KG1 (cell line): ENCODE data around the gene C2CD2.

Source experiments
- DNase-seq: peaks from one replicate; lab custom pipeline; 2025; lab: John Stamatoyannopoulos, UW

C2CD2 gene

GRCh38 chr21:41846033-41846317 is 107.8 kb downstream of the C2CD2 start:
- no peak for DNase-seq

GRCh38 chr21:41845310-41846032 is 108.3 kb downstream of the C2CD2 start:
- DNase-seq, result no peak

- no peak for DNase-seq
Observed at GRCh38 chr21:41843584-41843983, 110.2 kb downstream of the C2CD2 start.

DNA sequence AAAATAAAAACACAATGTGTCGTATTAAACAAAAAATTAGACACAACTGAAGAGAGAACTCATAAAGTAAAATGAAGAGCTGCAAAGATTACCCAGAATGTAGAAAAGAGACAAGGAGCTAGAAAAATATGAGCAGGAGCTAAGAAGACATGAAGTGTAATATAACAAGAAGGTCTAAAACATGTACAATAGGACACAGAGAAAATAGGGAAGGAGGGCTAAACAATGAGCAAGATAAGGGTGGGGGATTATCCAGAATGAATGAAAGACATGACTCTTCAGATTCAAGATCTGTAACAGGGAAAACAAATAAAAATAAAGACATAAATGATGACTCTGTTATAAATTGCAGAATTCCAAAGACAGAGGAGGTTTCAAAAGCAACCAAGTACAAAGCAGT is 112.9 kb downstream of the C2CD2 start:
- no peak for DNase-seq

DNA sequence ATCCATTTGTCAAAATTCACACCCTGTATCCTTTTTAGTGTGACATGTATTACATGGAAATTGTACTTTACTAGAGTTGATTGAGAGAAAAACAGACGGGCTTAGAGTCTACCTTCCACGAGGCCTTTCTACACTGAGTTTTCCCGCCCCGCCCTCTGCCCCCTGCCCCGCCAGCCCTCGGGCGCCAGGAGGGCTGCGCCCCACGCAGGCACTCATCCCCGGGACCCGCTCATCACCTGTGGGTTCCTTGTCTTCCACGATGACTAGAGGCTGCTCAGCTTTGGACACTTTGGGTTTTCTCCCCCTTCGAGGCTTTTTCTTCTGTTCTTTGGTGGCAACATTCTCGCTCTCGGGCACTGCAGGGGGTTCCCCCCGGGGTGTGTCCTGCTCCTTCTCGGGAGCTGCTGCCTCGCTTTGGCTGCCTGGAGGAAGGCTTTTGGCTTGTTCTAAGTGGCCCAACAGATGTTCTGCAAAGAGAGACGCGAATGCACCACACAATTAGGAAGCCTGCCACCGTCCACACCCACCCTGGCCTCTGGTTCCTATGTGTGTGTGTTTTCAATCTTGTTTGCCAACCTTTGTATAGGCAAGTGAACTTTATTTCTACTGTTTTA is 114.3 kb downstream of the C2CD2 start:
- DNase-seq, result no peak

- no peak for DNase-seq
Observed at GRCh38 chr21:41837756-41838297, 116.0 kb downstream of the C2CD2 start.

GRCh38 chr21:41836166-41837015 is 117.4 kb downstream of the C2CD2 start:
- DNase-seq, result no peak

DNA sequence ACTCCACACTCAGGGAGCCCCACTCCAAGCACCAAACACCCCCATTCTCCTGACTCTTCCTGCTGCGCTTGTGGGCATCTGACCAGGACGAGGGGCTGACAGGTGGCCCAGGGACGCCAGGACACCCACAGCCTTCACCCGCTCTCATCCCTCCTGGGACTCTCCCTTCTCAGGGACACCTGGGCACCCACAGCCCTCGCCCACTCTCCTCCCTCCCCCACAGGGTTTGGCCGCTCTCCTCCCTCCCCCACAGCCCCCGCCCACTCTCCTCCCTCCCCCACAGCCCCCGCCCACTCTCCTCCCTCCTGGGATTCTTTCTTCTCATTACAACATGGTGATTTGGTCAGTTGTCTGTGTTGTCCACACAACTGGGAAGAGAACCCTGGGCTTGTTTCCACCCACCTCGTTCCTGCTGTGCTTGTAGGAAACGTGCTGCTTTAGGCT is 118.1 kb downstream of the C2CD2 start:
- DNase-seq, result no peak
